ENCODE results near the gene NTM.

NTM gene

DNA sequence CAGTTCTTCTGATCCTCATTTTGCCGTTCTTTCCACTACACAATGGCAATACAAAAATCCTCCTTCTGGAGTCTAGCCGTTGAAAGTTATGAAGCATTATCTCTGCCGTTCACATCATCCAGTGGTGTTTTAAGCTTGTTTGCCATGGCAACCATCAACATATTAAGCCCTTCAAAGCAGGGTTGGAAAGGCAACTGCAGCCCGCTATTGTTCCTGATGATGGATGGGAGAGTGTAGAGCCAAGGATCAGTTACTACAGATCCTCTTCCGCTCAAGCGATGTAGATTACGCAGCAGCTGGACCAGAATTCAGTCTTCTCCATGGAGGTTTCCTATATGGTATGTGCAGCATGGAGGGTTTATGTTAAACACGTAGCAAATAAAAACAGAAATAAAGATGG is 352.7 kb downstream of the NTM start:
- no peak for DNase-seq (ENCODE audit: low read depth)
- no peak overlapping the region for H3K4me3 ChIP-seq (ENCODE audit: low read depth, low read length)
- TF ChIP-seq, protein P1, sequence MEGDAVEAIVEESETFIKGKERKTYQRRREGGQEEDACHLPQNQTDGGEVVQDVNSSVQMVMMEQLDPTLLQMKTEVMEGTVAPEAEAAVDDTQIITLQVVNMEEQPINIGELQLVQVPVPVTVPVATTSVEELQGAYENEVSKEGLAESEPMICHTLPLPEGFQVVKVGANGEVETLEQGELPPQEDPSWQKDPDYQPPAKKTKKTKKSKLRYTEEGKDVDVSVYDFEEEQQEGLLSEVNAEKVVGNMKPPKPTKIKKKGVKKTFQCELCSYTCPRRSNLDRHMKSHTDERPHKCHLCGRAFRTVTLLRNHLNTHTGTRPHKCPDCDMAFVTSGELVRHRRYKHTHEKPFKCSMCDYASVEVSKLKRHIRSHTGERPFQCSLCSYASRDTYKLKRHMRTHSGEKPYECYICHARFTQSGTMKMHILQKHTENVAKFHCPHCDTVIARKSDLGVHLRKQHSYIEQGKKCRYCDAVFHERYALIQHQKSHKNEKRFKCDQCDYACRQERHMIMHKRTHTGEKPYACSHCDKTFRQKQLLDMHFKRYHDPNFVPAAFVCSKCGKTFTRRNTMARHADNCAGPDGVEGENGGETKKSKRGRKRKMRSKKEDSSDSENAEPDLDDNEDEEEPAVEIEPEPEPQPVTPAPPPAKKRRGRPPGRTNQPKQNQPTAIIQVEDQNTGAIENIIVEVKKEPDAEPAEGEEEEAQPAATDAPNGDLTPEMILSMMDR (IDR thresholded peaks at IDR 0.05; ENCODE audit: control insufficient read depth, extremely low read depth, insufficient read depth), result no peak

DNA sequence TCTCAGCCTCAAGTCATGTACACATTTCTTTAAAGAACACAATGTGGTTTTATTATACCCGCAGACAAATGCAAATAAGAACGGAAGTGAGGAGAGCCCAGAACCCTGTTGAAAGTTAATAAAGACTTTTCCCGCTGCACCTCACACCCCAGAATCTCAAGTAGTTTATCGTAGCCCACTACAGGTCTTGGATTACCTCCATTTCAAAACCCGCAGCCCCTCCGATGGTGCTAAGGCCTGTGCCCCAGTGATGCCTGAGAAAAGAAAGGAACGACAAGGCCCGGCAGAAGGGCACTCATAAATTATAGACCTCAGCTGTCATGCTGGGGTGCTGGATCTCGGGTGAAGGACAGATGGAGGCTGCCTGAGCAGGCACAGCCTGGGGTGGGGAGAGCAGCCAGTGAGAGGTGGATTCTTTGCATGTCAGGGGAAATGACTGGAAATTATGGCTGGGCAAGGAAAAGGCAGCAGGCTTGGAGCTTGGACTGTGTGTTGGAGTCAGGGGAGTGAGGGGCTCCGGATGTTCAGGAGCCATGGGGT is 354.1 kb downstream of the NTM start:
- TF ChIP-seq, protein P1 (IDR thresholded peaks at IDR 0.05; ENCODE audit: control insufficient read depth, extremely low read depth, insufficient read depth), result no peak
- no peak for DNase-seq (ENCODE audit: low read depth)
- H3K4me3 ChIP-seq (ENCODE audit: low read depth, low read length), result no peak overlapping the region

DNA sequence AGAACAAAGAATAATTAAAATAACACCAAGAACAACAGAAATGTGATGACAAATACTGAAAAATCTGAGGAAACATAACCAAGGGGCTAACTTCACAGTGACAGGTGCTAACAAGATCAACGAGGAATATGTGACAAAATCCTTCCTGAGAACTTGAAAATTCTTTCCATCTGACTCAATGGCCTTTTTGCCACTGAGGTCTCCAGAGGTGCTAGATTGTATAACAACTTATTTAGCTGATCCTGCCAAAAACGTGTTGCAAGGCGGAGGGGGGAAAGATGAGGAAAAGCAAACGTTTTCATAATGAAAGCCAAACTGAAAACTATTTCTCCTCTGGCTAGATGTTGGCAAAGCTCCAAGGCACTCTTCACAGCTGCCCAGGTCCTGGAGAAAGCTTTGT is 364.5 kb downstream of the NTM start:
- TF ChIP-seq, protein P1 (IDR thresholded peaks at IDR 0.05; ENCODE audit: control insufficient read depth, extremely low read depth, insufficient read depth), result no peak
- DNase-seq (ENCODE audit: low read depth), result no peak
- no peak overlapping the region for H3K4me3 ChIP-seq (ENCODE audit: low read depth, low read length)

DNA sequence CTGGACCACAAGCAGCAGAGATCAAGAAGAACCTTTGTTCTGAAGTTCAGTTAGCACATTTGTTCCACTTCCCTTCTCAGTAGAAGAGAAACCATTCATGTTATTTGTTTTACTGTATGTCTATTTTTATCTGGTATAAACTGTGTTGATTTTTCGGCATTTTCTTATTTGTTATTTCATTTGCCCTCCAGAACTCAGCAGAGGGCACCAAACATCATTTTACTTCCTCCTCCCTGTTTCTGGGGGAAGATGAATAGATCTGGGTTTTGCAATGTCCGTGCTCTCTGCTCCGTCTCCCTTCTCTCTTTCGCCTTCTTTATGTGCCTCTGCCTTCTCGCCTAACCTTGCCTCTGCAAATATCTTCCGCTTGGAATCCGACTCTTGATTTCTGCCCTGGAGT is 366.9 kb downstream of the NTM start:
- DNase-seq (ENCODE audit: low read depth), result no peak
- TF ChIP-seq, protein P1 (IDR thresholded peaks at IDR 0.05; ENCODE audit: control insufficient read depth, extremely low read depth, insufficient read depth), result no peak
- H3K4me3 ChIP-seq (ENCODE audit: low read depth, low read length), result no peak overlapping the region

DNA sequence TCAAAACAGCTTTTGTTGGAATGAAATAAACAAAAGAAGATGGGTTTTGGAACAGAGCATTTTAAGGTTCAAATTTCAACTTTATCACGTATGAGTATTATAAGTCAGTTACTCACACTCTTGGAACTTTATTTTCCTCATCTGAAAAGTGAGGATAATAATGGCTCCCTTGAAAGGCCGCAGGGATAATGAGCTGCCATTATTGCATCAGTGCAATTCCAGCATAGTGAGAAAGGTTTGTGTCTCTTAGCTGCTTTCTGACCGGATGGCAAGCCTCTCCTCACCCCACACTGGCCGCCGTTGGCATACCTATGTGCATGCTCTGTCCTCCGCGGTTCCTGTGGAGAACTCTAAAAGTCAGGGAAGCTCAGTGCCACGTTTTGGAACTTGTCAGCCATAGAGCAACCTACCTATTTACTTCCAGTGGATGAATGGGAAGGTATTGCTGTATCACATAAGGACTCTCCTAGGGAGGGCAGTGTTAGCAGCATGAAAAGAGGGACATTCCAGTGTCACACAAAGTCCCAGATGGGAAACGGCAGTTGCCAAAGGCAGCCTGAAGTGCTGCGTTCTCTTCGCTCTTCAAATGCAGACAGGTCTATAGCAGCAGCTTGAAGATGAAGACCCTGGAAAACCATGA is 368.9 kb downstream of the NTM start:
- TF ChIP-seq, protein P1 (IDR thresholded peaks at IDR 0.05; ENCODE audit: control insufficient read depth, extremely low read depth, insufficient read depth), result no peak
- no peak overlapping the region for H3K4me3 ChIP-seq (ENCODE audit: low read depth, low read length)
- no peak for DNase-seq (ENCODE audit: low read depth)

DNA sequence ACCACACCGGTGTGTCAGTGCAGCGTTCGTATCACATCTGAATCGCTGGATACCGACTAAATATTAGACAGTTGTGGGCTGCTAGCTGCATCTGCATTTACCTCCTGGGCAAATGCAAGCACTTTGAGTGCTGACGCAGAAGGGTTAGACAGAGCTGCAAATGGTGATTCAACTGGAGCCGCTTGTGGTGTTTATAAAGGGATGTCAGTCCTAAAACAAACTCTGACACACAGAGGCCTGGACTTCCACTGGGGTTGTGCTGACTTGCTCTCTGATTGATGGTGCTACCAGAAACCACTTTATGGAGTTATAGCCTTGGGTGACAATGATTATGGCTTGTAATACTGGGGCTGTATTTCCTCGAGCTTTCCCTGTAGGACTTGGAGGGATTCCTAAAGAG is 374.4 kb downstream of the NTM start:
- TF ChIP-seq, protein P1 (IDR thresholded peaks at IDR 0.05; ENCODE audit: control insufficient read depth, extremely low read depth, insufficient read depth), result no peak
- no peak for DNase-seq (ENCODE audit: low read depth)
- H3K4me3 ChIP-seq (ENCODE audit: low read depth, low read length), result no peak overlapping the region

DNA sequence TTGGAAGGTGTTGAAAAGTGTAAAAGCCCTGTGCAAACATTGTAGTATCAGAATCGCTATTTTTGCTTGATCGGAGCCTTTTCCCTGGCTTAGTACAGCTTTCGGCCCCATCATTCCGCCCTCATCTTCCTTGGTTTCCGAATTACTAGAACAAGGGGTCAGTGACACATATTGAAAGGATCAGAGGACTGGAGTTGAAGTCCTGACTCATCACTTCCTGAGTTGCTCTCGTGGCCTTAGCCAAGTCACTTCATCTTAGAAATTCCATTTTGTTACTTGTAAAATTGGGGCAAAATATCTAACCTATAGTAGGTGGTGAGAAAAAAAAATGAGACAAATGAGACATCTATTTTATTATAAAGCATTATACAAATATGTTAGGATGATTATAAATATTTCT is 375.0 kb downstream of the NTM start:
- TF ChIP-seq, protein P1 (IDR thresholded peaks at IDR 0.05; ENCODE audit: control insufficient read depth, extremely low read depth, insufficient read depth), result no peak
- no peak for DNase-seq (ENCODE audit: low read depth)
- H3K4me3 ChIP-seq (ENCODE audit: low read depth, low read length), result no peak overlapping the region
